GM15510 (cell line): ENCODE results near the gene MED25.

Experiments used
- POLR2A ChIP-seq: IDR thresholded peaks from 3 replicates; pipeline ENCODE4 v1.6.1; 2011; ENCODE audit warnings: borderline replicate concordance; ENCODE audit not compliant: insufficient read length; ENCODE audit errors: extremely low read depth

MED25 gene

DNA sequence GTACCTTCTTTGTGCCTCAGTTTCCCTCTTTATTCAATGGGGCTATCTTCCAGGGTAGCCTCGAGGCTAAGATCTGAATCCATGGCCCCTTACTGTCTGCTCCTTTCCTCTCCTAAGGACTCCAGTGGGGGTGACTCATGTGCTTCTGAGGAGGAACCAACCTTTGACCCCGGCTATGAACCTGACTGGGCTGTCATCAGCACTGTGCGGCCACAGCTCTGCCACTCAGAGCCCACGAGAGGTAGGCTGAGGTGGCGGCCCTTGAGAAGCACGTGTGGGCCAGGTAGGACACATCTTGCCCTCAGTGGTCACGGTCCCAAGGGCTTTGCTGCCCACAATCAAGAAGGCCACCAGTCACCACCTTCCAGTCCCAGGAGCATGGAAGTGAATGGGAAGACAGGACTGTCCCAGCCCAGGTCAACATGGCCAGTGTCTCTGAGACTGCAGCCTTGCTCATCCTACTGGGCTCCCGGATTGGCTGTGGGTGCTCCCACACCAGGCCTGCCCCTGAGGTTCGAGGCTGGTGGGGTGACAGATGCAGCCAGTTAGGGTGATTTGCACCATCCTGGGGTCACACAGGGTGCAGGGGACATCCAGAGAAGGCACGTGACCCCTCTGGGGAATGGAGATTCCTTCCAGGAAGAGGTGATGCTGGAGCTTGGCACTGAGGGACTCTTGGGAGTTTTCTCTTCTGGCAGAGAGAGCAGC lies 62.2 kb downstream of the MED25 start:
- no peak for TF ChIP-seq POLR2A

DNA sequence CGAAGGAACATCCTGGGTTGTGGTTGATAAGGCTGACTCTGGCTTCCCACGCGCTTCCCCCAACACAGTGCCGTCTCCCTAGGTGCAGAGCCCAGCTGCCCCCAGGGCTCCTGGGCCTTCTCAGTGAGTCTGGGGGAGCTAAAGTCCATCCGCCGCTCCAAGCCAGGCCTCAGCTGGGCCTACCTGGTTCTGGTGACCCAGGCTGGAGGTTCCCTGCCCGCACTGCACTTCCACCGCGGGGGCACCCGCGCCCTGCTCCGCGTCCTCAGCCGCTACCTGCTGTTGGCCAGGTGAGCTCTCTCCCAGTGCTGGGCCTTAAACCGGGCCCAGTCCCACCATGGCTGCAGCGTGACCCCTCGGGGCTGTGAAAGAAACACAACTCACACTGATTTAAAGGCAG lies 63.1 kb downstream of the MED25 start:
- TF ChIP-seq POLR2A = no peak

DNA sequence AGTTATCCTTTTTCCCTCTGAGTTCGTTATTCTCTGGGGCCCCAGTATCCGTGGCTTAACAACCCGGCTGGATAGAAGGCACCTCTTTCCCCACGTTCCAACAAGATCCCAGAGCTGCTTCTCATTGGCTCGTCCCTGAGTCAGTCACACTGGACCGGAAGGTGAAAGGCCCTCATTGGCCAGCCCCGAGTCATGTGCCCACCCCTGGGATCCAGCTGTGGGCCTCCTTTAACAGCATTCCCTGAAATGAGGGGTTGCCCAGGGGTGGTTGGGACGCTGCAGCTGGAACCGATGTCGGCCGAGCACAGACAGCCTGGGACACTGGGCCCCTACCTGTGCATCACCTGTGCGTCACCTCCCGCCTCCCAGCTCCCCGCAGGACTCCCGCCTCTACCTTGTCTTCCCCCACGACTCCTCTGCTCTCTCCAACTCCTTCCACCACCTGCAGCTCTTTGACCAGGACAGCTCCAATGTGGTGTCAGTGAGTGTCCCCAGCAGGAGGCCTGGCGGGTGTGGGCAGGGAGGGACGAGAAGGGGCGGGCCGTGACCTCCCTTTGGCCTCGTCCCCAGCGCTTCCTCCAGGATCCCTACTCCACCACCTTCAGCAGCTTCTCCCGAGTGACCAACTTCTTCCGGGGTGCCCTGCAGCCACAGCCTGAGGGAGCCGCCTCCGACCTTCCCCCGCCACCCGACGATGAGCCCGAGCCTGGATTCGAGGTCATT lies 63.7 kb downstream of the MED25 start:
- peak; percentile 31 for TF ChIP-seq POLR2A

DNA sequence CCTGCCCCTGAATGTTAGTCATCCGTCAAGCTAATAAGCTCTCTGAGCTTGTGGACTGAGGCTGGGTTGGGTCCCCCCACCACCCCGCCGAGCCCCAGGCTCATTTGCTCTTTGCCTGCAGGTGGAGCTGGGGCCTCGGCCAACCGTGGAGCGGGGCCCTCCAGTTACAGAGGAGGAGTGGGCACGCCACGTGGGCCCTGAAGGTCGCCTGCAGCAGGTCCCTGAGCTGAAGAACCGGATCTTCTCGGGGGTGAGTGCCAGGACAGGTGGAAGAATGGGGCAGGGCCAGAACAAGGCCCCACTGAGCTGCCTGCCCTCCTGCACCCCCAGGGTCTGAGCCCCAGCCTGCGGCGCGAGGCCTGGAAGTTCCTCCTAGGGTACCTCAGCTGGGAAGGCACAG lies 64.6 kb downstream of the MED25 start:
- no peak for TF ChIP-seq POLR2A

DNA sequence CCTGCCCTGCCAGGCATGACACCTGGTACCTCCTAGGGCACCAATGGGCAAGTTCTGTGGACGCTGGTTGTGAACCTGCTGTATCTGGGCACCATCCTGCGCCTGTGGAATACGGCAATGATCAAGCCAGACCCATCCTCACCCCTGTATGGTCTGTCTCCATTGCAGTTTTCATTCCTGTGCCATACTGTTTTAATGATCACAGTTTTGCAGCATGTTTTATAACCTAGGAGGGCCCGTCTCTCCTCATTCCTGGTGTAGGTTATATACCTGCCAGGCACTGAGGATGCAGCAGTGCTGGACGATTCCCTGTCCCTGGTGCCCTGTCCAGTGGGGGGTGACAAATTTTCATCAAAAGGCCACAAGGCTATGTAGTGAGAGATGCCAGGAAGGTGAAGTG lies 65.0 kb downstream of the MED25 start:
- TF ChIP-seq POLR2A = no peak

DNA sequence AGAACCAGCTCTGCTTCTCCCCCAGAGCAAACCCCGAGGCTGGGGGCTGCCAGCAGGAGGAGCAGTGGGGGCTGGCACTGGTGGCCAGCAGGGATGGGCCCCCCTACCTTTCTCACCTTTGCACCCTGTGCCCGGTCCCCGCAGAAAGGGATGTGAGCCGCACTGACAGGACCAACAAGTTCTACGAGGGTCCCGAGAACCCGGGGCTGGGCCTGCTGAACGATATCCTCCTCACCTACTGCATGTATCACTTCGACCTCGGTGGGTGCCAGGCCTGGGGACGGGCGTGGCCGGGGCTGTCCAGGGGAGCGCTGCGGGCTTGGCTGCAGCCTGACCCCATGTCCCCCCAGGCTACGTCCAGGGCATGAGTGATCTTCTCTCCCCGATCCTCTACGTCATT lies 66.0 kb downstream of the MED25 start:
- TF ChIP-seq POLR2A = no peak

DNA sequence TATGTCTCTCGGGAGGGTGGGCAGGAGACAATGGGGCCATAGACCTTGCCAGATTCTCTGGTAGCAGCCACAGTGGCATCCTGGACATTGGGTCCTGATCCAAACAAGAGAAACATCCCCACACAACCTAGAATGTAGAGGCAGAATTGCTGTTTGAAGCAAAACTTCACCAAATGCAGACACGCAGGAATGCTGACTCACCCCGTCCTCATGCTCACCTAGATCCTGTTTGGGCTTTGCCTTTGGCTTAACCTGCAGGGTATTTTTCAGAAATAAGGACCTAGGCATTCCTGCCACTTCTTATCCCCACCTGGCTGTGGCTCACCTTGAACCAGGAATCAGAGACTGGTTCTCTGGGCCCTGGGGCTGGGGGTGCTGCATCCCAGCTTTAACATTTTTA lies 66.7 kb downstream of the MED25 start:
- no peak for TF ChIP-seq POLR2A
